HG02798 (cell line): ENCODE measurements around the gene CASP2.
"Not testable (repeated sequence)": the region's sequence is repeated elsewhere in the genome, so short reads cannot be mapped to it uniquely, and the experiment has no call there.

Source experiments
- ATAC-seq: cut with Tn5 transposase; IDR thresholded peaks from one replicate; pipeline ENCODE4 v1.9.1; 2021; ENCODE audit warnings: mild to moderate bottlenecking; ENCODE audit not compliant: unreplicated experiment, poor library complexity

CASP2 gene

DNA sequence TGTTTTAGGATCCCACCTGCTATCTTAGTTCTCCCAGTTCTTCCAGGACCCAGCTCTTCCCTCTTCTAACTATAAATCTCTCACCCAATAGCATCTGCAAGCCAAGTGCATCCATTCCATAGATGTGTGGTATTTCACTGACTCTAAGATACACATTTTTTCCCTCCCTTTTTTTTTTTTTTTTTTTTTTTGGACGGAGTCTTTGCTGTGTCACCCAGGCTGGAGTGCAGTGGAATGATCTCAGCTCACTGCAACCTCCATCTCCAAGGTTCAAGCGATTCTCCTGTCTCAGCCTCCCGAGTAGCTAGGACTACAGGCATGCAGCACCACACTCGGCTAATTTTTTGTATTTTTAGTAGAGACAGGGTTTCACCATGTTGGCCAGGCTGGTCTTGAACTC is 1.7 kb downstream of the CASP2 start:
- ATAC-seq, result not testable (repeated sequence)

DNA sequence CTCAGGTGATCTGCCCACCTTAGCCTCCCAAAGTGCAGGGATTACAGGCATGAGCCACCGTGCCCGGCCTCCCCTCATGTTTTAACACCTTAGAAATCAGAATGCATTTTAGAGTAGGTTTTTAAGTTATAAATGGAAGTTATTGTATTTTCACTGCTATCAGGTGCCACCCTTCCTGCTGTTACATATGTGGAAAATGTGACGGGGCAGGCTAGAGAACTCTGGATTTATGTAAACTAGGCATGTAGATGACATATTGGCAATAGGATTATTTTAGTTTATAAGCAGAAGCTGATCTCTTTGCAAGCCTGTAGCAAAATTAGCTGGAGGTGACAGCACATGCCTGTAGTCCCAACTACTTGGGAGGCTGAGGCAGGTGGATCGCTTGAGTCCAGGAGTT is 2.1 kb downstream of the CASP2 start:
- ATAC-seq, result no peak

DNA sequence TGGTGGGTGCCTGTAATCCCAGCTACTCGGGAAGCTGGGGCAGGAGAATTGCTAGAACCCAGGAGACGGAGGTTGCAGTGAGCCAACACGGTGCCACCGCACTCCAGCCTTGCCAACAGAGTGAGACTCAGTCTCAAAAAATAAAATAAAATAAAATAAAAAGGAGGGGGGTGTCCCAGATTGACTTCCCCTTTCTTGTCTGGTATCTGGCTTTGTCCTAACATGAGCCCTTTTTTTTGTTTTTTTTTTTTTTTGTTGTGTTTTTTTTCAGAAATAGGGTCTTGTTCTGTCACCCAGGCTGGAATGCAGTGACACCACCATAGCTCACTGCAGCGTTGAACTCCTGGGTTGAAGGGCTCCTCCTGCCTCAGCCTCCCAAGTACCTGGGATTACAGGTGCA is 4.7 kb downstream of the CASP2 start:
- ATAC-seq, result no peak

GRCh38 chr7:143295870-143296269 is 7.7 kb downstream of the CASP2 start:
- no peak for ATAC-seq

- no peak for ATAC-seq
Observed at GRCh38 chr7:143296686-143297085, 8.5 kb downstream of the CASP2 start.

DNA sequence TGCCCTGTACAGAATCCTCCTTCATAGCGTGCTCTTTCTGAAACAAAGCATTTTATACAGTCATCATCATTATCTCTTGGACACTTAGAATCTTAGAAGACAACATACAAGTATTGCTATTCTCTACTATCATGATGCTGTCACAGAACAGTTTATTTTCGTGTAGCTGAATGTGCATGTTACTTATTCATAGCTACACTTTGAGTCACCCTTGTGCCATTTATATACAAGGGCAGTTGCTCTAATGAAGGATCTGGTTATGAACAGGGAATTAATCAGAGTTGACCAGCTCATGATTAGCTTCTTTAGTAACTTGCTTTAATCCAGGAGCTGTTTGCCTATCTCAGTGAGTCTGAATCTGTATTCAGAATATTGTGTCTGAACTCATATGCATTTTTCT is 11.2 kb downstream of the CASP2 start:
- ATAC-seq, result no peak

GRCh38 chr7:143299840-143300239 is 11.7 kb downstream of the CASP2 start:
- no peak for ATAC-seq

GRCh38 chr7:143300959-143301935 is 13.1 kb downstream of the CASP2 start:
- ATAC-seq, result no peak

DNA sequence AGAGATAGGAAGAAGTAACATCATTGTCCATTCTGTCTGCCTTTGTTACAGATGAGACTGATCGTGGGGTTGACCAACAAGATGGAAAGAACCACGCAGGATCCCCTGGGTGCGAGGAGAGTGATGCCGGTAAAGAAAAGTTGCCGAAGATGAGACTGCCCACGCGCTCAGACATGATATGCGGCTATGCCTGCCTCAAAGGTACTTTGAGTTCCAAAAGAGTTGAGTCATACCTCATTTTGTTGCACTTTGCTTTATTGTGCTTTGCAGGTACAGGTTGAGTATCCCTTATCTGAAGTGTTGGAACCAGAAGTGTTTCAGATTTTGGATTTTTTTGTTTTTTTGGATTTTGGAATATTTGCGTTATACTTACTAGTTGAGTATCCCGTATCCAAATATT is 15.6 kb downstream of the CASP2 start:
- ATAC-seq, result no peak

- no peak for ATAC-seq
Observed at GRCh38 chr7:143304938-143305337, 16.8 kb downstream of the CASP2 start.

DNA sequence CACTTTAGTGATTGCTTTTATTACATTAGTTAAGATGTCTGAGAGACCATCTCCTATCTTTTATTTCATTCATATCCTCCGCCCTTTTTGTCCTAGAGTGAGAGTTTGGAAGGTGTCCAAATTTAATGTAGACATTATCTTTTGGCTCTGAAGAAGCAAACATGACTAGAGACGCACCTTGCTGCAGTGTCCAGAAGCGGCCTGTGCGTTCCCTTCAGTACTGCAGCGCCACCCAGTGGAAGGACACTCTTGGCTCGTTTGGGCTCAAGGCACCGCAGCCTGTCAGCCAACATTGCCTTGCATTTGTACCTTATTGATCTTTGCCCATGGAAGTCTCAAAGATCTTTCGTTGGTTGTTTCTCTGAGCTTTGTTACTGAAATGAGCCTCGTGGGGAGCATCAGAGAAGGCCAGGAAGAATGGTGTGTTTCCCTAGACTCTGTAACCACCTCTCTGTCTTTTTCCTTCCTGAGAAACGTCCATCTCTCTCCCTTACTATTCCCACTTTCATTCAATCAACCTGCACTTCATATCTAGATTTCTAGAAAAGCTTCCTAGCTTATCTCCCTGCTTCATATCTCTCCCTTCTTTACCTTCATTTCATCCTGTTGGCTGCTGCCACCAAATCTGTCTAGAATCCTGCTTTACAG is 17.4 kb downstream of the CASP2 start:
- peak; percentile 37 for ATAC-seq

DNA sequence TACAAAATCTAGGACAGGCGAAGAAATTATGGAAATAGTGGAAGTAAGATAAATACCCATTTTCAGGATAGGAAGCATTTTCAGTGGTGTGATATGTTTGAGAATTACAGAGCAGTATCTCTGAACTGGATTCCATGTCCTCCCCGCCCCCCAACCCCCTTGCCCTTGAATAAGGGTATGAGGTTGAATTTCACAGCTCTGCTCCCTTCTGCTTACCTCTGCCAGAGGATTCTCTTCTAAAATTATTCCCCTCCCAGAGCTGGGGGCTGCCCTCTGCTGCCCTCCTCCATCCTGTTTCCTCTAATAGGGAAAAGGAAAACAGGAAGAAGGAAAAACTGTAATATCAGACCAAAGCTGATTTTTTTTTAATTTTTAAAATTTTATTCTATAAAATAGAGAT is 20.5 kb downstream of the CASP2 start:
- ATAC-seq, result no peak

- ATAC-seq, result no peak
Observed at GRCh38 chr7:143314127-143314526, 26.0 kb downstream of the CASP2 start.

DNA sequence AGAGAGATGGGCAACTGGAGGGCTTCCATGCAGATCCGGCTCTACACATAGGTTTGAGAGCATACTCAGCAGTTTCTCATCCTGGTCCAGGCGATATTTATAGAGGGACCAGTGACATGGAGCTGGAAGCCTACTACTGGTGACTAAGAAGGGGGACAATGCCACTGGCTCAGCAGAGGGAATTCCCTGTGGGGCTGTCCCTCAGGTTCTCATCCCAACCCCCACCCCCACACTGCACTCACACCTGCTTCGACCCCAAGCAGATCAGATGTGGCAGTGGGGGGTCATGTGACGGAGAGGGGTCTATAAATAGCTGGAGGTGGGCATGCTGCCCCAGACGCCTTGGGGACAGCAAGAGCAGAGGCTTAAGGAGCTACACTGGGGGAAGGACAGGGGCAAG is 27.6 kb downstream of the CASP2 start, which contains the start of gene CLCN1:
Gene CLCN1, plus strand, starts transcription at position 336 of the 400 bp plus-strand sequence. CDS start 102 bp downstream, outside the sequence.
- no peak for ATAC-seq

DNA sequence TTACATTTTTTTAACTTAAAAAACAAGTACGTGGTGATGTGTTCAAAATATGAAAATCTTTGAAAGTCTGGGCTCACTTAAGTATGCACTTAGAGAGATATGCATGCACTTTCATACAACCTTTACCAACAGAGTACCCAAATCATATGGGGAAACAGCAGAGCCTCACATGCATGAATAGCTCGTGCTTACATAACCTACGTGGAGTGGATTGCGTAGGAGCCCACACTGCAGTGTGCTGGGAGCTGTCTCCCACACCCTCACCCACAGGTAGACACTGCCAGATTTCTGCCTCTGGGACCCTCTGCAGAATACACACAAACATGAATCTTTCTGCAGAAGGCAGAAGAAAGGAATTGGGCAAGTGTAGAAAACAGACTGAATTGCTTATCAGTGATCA is 28.3 kb downstream of the CASP2 start:
- no peak for ATAC-seq

DNA sequence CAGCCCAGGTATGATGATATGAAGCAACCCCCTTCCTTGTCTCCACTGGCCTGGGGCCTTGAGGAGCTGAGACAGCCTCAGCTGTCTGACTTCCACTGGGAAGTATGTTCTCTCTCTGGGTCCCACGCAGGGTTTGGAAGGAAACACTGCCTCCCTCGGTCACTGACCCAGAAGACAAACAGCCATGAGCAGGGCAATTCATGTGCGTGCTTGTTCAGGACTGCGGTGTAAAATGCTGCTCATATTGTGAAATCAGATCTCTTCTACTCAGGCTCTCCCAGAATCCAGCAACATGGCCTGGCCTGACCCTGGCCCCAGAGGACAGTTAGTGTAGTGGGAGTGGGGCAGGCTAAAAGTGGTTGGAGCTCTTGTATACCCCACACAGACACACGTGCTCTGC is 30.5 kb downstream of the CASP2 start:
- no peak for ATAC-seq

DNA sequence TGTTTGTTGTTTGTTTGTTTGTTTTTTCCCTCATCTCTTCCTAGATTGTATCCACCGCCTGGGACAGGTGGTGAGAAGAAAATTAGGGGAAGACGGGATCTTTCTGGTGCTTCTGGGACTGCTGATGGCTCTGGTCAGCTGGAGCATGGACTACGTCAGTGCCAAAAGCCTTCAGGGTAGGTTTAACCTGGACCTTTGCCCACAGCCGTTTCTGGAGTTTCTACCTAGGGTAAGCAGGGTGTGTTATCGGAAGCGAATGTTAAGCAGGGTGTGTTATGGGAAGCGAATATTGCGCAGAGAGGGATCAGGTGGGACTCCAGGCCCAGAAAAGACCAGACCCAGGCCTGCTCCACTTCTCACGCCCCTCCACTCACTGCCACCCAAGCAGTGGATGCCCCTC is 32.5 kb downstream of the CASP2 start:
- no peak for ATAC-seq

- no peak for ATAC-seq
Observed at GRCh38 chr7:143321242-143321641, 33.1 kb downstream of the CASP2 start.

DNA sequence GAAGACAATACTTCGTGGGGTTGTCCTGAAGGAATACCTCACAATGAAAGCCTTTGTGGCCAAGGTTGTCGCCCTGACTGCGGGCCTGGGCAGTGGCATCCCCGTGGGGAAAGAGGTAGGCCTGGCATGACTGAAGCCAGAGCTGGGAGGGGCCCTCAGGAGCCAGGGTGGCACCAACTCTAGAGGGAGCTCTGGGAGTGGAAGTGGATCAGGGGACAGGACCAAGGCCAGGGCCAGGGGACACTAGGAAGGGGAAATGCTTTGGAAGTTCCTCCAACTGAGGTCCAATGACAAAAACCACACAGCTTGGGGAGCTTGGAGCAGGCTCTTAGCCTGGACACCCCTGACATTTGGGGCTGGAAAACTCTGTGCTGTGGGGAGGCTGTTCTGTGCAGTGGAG is 33.6 kb downstream of the CASP2 start:
- ATAC-seq, result no peak

DNA sequence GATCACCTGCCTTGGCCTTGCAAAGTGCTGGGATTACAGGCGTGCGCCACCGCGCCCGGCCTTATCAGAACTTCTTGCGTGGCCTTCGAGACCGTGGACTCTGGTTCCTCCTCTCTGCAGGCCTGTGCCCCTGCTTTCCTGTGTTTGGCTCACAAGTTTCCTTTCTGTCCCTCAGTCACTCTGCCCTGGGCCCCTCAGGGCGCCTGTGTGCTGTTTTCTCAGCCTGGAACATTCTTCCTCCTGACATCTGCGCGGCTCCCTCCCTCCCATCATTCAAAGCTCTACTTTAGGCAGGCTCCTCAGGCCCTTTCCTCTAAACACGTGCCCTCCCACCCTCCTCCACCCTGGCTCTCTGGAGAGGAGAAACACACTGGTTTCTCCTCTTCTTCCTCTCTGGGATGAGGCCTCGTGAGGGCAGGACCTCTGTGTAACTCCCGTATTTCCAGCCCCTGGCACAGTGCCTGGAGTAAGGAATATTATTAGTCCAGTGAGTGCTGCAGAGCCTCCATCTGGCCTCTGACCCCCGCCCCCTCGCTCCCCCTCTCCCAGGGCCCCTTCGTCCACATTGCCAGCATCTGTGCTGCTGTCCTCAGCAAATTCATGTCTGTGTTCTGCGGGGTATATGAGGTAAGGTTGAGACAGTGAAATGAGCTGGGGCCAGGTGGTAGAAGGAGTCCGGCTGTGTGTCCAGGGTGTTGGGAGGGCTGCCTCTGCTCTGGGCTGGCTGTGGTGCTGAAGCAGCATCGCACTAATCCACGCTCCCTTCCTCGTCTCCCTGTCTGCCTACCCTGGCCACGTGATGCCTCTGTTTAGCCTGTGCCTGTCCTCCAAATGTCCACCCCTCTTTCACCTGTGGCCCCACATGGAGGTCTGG is 34.8 kb downstream of the CASP2 start:
- no peak for ATAC-seq

DNA sequence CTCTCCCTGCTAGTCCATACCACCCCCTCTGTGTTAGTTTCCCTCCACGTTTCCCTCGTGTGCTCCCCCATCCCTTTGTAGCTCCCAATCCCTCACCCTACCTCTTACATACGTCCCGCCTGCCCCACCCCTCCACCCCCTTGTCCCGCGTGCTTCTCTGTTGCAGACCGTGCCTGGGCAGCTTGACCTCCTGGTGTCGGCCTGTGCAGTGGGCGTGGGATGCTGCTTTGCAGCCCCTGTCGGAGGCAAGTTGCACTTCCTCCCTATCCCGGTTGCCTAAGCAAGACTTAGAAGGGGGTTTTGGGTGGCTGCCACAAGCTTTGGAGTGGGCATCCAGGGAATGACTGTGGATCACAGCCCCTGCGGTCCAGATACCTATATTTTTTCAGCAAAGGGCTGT is 35.5 kb downstream of the CASP2 start:
- ATAC-seq, result no peak
